Transverse colon (tissue), 4 donors: ENCODE measurements around the gene COL4A6.

ENCODE experiments used
- POLR2A ChIP-seq: fragments of 450-650 bp; IDR thresholded peaks from one replicate; pipeline ENCODE4 v1.6.1; 2016; ENCODE audit warnings: antibody characterized with exemption, mild to moderate bottlenecking, moderate library complexity
- POLR2AphosphoS5 ChIP-seq, 3 donors: sonication (generic); formaldehyde crosslinking; IDR thresholded peaks; one replicate each; pipeline ENCODE4 v1.6.1; 2016; ENCODE audit warnings: antibody characterized with exemption in 3 of 3
- TF ChIP-seq, protein P1 (sequence below), 5 experiments: fragments of 200-600 bp in 3 of 5; fragments of 450-650 bp in 2 of 5; sonication (generic) in 3 of 5; IDR thresholded peaks; 1 replicate in 2 of 5; 2 replicates in 3 of 5; pipeline ENCODE4 v1.5.1; 2016 to 2017; ENCODE audit warnings: antibody characterized with exemption in 5 of 5, inconsistent platforms in 3 of 5, mild to moderate bottlenecking in 2 of 5, moderate library complexity in 1 of 5

DNA sequence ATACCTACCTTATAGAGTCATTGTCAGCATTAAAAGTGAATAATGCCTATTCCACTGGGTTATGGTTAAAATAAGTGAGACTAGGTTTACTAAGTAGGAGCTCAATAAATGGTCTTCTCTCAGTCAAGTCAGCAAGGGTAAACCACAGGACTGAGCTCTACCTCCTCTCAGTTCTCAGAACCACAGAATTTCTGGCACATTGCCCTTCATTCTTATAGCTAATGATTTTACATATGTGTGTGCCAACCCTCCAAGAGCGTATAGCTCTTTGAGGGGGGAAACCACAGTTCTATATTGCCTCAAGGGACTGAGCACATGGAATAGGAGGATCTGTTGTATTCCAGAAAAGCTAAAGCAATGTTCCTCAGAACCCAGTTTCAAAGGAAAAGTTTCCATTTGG, 221.8 kb downstream of the COL4A6 start:
- TF ChIP-seq, protein P1, sequence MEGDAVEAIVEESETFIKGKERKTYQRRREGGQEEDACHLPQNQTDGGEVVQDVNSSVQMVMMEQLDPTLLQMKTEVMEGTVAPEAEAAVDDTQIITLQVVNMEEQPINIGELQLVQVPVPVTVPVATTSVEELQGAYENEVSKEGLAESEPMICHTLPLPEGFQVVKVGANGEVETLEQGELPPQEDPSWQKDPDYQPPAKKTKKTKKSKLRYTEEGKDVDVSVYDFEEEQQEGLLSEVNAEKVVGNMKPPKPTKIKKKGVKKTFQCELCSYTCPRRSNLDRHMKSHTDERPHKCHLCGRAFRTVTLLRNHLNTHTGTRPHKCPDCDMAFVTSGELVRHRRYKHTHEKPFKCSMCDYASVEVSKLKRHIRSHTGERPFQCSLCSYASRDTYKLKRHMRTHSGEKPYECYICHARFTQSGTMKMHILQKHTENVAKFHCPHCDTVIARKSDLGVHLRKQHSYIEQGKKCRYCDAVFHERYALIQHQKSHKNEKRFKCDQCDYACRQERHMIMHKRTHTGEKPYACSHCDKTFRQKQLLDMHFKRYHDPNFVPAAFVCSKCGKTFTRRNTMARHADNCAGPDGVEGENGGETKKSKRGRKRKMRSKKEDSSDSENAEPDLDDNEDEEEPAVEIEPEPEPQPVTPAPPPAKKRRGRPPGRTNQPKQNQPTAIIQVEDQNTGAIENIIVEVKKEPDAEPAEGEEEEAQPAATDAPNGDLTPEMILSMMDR (IDR thresholded peaks at IDR 0.05) = no peak
- TF ChIP-seq POLR2A = no peak
- TF ChIP-seq POLR2AphosphoS5 (IDR thresholded peaks at IDR 0.05) = no peak
